ENCODE results near the gene IFNAR2. TPM values are rescaled to one million over a fixed set of nuclear protein-coding genes. Genes with fewer than 3 reads are reported as not detected.

IFNAR2 gene
- polyA plus RNA-seq, 1 donor, result 12.8 TPM

- DNase-seq, result no peak
Observed at GRCh38 chr21:33268737-33269441, 39.2 kb downstream of the IFNAR2 start.

DNA sequence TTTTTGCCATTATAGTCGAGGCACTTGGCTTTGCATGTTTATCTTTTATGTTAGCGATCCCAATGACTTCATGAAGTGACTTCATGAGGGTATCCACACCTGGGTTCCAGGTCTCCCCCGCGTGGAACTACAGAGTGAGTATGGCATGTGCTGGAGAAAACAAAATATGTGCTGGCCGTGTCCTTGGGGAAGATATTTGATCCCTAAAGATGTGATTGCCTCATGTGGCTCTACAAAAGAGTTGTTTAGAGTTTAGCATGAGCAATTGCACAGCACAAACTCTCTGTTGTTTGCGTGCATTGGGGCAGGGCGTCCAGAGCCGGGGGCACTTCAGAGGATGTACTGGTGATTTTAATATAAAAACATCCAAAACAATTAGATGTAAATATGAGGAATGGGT, 41.2 kb downstream of the IFNAR2 start:
- DNase-seq, result no peak

GRCh38 chr21:33273044-33273443, 43.3 kb downstream of the IFNAR2 start:
- DNase-seq, result no peak

GRCh38 chr21:33278721-33279120, 49.0 kb downstream of the IFNAR2 start:
- no peak for DNase-seq

- DNase-seq, result no peak
Observed at GRCh38 chr21:33279330-33279820, 49.6 kb downstream of the IFNAR2 start.

Other genes with a start within 250 kb of the IFNAR2 start
- gene OLIG2, start 204.0 kb upstream of the IFNAR2 start, polyA plus RNA-seq (ENCODE audit: insufficient read length), result not detected
- 0.25 TPM for gene OLIG1, start 159.8 kb upstream of the IFNAR2 start, polyA plus RNA-seq (ENCODE audit: insufficient read length)
- gene IL10RB, start 36.4 kb downstream of the IFNAR2 start, polyA plus RNA-seq (ENCODE audit: insufficient read length), result 16.3 TPM
- 24.3 TPM for gene IFNAR1, start 95.0 kb downstream of the IFNAR2 start, polyA plus RNA-seq (ENCODE audit: insufficient read length)
- 52.7 TPM for gene IFNGR2, start 173.5 kb downstream of the IFNAR2 start, polyA plus RNA-seq (ENCODE audit: insufficient read length)

Data from hindlimb muscle (tissue), 1 donor.